ENCODE data around the gene MCTP1.
"Not testable (repeated sequence)": the region's sequence is repeated elsewhere in the genome, so short reads cannot be mapped to it uniquely, and the experiment has no call there.

MCTP1 gene

GRCh38 chr5:95244479-95244878, 40.4 kb downstream of the MCTP1 start:
- no peak for DNase-seq

- no peak for DNase-seq
Observed at GRCh38 chr5:95241635-95242034, 43.3 kb downstream of the MCTP1 start.

GRCh38 chr5:95241161-95241560, 43.7 kb downstream of the MCTP1 start:
- DNase-seq, result no peak

GRCh38 chr5:95238560-95239325, 46.2 kb downstream of the MCTP1 start:
- DNase-seq, result no peak

GRCh38 chr5:95237324-95237723, 47.6 kb downstream of the MCTP1 start:
- DNase-seq, result no peak

- no peak for DNase-seq
Observed at GRCh38 chr5:95235439-95235982, 49.4 kb downstream of the MCTP1 start.

- DNase-seq, result no peak
Observed at GRCh38 chr5:95229646-95230045, 55.2 kb downstream of the MCTP1 start.

GRCh38 chr5:95224701-95225459, 60.0 kb downstream of the MCTP1 start:
- no peak for DNase-seq

- no peak for DNase-seq
Observed at GRCh38 chr5:95223566-95224258, 61.2 kb downstream of the MCTP1 start.

GRCh38 chr5:95222836-95223235, 62.1 kb downstream of the MCTP1 start:
- no peak for DNase-seq

GRCh38 chr5:95221234-95221633, 63.7 kb downstream of the MCTP1 start:
- no peak for DNase-seq

GRCh38 chr5:95220381-95220780, 64.5 kb downstream of the MCTP1 start:
- DNase-seq, result no peak

- no peak for DNase-seq
Observed at GRCh38 chr5:95219411-95219810, 65.5 kb downstream of the MCTP1 start.

GRCh38 chr5:95217881-95218280, 67.0 kb downstream of the MCTP1 start:
- no peak for DNase-seq

- no peak for DNase-seq
Observed at GRCh38 chr5:95217351-95217750, 67.5 kb downstream of the MCTP1 start.

GRCh38 chr5:95216136-95216955, 68.5 kb downstream of the MCTP1 start:
- DNase-seq, result no peak

GRCh38 chr5:95207811-95208210, 77.1 kb downstream of the MCTP1 start:
- DNase-seq, result not testable (repeated sequence)

GRCh38 chr5:95194856-95195255, 90.0 kb downstream of the MCTP1 start:
- no peak for DNase-seq

- DNase-seq, result no peak
Observed at GRCh38 chr5:95191330-95191729, 93.6 kb downstream of the MCTP1 start.

GRCh38 chr5:95184924-95185323, 100.0 kb downstream of the MCTP1 start:
- DNase-seq, result no peak

- no peak for DNase-seq
Observed at GRCh38 chr5:95181644-95182043, 103.2 kb downstream of the MCTP1 start.

- DNase-seq, result no peak
Observed at GRCh38 chr5:95178046-95178651, 106.7 kb downstream of the MCTP1 start.
